HCT116 (cell line): ENCODE data around the gene PDLIM4.

Source experiments
- EZH2phosphoT487 ChIP-seq: fragments of 200-600 bp; IDR thresholded peaks from 2 replicates; pipeline ENCODE4 v1.6.1; 2018; ENCODE audit warnings: antibody characterized with exemption, borderline replicate concordance
- RAD21 ChIP-seq: IDR thresholded peaks from 2 replicates; pipeline ENCODE4 v1.6.1; 2012; ENCODE audit warnings: low read depth, mild to moderate bottlenecking
- SRF ChIP-seq: IDR thresholded peaks from 2 replicates; pipeline ENCODE4 v1.6.1; 2012; ENCODE audit warnings: low read depth
- YY1 ChIP-seq: IDR thresholded peaks from 2 replicates; pipeline ENCODE4 v1.6.1; 2011; ENCODE audit warnings: low read length, low read depth, moderate library complexity, mild to moderate bottlenecking; ENCODE audit not compliant: insufficient replicate concordance; ENCODE audit errors: extremely low read depth
- TF ChIP-seq, protein P1 (sequence below), 3 experiments: fragments of 200-600 bp in 1 of 3; sonication (generic) in 1 of 3; IDR thresholded peaks in 2 of 3; conservative IDR thresholded peaks in 1 of 3; 2 replicates each; pipeline ENCODE4 v1.5.1; 2012 to 2017; ENCODE audit warnings: low read depth in 2 of 3, low read length in 2 of 3, antibody characterized with exemption in 1 of 3, borderline replicate concordance in 1 of 3, control low read depth in 1 of 3, mild to moderate bottlenecking in 1 of 3, mixed read lengths in 1 of 3, mixed run types in 1 of 3, moderate library complexity in 1 of 3; ENCODE audit not compliant: insufficient read depth in 1 of 3
- TF ChIP-seq, protein P2 (sequence below): IDR thresholded peaks from 2 replicates; pipeline ENCODE4 v1.6.1; 2012; ENCODE audit warnings: low read depth
- TF ChIP-seq, protein P3 (sequence below): IDR thresholded peaks from 2 replicates; pipeline ENCODE4 v1.6.1; 2011; ENCODE audit warnings: mild to moderate bottlenecking, low read length, moderate library complexity; ENCODE audit not compliant: insufficient replicate concordance; ENCODE audit errors: extremely low read depth

DNA sequence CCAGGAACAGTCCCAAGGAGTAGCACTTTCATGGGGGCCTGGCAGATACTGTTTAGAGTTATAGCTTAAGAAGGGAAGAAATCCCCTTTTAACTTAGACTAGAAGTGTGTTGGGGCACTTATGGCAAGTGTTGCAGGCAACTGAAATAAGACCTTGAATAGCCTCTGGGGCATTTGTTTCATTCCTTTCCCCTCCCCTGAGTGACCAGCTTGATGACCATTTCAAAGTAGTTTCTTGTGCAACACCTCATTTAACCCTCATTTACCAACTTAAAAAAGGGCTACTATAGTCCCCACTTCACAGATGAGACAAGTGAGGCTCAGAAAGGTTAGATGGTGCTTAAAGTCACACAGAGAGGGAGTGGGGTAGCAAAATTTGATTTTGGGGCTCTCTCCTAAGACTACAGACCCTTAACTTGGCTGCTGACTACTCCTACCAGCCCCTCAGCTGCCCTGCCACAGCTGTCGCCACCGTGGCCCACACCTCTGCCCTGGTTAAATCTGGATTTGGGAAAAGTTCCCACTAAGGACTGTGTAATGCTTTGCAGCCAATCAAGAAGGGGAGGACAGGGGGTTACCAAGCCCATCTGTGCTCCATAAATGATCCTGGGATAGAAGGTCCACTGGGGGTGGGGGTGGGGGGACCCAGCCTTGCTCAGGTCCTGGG is 5.5 kb downstream of the PDLIM4 start:
- TF ChIP-seq, protein P1, sequence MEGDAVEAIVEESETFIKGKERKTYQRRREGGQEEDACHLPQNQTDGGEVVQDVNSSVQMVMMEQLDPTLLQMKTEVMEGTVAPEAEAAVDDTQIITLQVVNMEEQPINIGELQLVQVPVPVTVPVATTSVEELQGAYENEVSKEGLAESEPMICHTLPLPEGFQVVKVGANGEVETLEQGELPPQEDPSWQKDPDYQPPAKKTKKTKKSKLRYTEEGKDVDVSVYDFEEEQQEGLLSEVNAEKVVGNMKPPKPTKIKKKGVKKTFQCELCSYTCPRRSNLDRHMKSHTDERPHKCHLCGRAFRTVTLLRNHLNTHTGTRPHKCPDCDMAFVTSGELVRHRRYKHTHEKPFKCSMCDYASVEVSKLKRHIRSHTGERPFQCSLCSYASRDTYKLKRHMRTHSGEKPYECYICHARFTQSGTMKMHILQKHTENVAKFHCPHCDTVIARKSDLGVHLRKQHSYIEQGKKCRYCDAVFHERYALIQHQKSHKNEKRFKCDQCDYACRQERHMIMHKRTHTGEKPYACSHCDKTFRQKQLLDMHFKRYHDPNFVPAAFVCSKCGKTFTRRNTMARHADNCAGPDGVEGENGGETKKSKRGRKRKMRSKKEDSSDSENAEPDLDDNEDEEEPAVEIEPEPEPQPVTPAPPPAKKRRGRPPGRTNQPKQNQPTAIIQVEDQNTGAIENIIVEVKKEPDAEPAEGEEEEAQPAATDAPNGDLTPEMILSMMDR (IDR thresholded peaks at IDR 0.05 in 2 of 3, conservative IDR thresholded peaks at IDR 0.05 in 1 of 3; ENCODE audit: borderline replicate concordance in 1 of 3, insufficient read depth in 1 of 3, low read depth in 2 of 3, low read length in 2 of 3), result no peak
- TF ChIP-seq, protein P2, sequence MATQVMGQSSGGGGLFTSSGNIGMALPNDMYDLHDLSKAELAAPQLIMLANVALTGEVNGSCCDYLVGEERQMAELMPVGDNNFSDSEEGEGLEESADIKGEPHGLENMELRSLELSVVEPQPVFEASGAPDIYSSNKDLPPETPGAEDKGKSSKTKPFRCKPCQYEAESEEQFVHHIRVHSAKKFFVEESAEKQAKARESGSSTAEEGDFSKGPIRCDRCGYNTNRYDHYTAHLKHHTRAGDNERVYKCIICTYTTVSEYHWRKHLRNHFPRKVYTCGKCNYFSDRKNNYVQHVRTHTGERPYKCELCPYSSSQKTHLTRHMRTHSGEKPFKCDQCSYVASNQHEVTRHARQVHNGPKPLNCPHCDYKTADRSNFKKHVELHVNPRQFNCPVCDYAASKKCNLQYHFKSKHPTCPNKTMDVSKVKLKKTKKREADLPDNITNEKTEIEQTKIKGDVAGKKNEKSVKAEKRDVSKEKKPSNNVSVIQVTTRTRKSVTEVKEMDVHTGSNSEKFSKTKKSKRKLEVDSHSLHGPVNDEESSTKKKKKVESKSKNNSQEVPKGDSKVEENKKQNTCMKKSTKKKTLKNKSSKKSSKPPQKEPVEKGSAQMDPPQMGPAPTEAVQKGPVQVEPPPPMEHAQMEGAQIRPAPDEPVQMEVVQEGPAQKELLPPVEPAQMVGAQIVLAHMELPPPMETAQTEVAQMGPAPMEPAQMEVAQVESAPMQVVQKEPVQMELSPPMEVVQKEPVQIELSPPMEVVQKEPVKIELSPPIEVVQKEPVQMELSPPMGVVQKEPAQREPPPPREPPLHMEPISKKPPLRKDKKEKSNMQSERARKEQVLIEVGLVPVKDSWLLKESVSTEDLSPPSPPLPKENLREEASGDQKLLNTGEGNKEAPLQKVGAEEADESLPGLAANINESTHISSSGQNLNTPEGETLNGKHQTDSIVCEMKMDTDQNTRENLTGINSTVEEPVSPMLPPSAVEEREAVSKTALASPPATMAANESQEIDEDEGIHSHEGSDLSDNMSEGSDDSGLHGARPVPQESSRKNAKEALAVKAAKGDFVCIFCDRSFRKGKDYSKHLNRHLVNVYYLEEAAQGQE, result no peak
- no peak for TF ChIP-seq RAD21
- TF ChIP-seq YY1, result no peak
- no peak for TF ChIP-seq EZH2phosphoT487
- no peak for TF ChIP-seq SRF
- TF ChIP-seq, protein P3, sequence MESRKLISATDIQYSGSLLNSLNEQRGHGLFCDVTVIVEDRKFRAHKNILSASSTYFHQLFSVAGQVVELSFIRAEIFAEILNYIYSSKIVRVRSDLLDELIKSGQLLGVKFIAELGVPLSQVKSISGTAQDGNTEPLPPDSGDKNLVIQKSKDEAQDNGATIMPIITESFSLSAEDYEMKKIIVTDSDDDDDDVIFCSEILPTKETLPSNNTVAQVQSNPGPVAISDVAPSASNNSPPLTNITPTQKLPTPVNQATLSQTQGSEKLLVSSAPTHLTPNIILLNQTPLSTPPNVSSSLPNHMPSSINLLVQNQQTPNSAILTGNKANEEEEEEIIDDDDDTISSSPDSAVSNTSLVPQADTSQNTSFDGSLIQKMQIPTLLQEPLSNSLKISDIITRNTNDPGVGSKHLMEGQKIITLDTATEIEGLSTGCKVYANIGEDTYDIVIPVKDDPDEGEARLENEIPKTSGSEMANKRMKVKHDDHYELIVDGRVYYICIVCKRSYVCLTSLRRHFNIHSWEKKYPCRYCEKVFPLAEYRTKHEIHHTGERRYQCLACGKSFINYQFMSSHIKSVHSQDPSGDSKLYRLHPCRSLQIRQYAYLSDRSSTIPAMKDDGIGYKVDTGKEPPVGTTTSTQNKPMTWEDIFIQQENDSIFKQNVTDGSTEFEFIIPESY, result no peak
